Measurements from ENCODE around the gene CREB5.

CREB5 gene

GRCh38 chr7:28408960-28409715, 3.2 kb upstream of the CREB5 start:
- peak; percentile 95 for DNase-seq (ENCODE audit: low spot score)
- in situ Hi-C loops (cut with MboI; ENCODE audit: low sequenced_read_pairs, unreplicated experiment), result no loop called here
- TF ChIP-seq CTCF (IDR thresholded peaks at IDR 0.05; ENCODE audit: borderline replicate concordance, control extremely low read depth, extremely low read depth, insufficient read depth, missing control alignments), result no peak

GRCh38 chr7:28409716-28410627, 2.3 kb upstream of the CREB5 start:
- TF ChIP-seq CTCF (IDR thresholded peaks at IDR 0.05; ENCODE audit: borderline replicate concordance, control extremely low read depth, extremely low read depth, insufficient read depth, missing control alignments), result no peak
- DNase-seq (ENCODE audit: low spot score), result no peak
- in situ Hi-C loops (cut with MboI; ENCODE audit: low sequenced_read_pairs, unreplicated experiment), result no loop called here

- no peak for TF ChIP-seq CTCF (IDR thresholded peaks at IDR 0.05; ENCODE audit: borderline replicate concordance, control extremely low read depth, extremely low read depth, insufficient read depth, missing control alignments)
- in situ Hi-C loops (cut with MboI; ENCODE audit: low sequenced_read_pairs, unreplicated experiment), result no loop called here
- DNase-seq (ENCODE audit: low spot score), result peak; percentile 44
These were observed 1.4 kb upstream of the CREB5 start for GRCh38 chr7:28410628-28411531.

- TF ChIP-seq CTCF (IDR thresholded peaks at IDR 0.05; ENCODE audit: borderline replicate concordance, control extremely low read depth, extremely low read depth, insufficient read depth, missing control alignments), result no peak
- in situ Hi-C loops (cut with MboI; ENCODE audit: low sequenced_read_pairs, unreplicated experiment), result no loop called here
- no peak for DNase-seq (ENCODE audit: low spot score)
These were observed 693 bp downstream of the CREB5 start for GRCh38 chr7:28413011-28413410.

GRCh38 chr7:28414453-28414852, 2.1 kb downstream of the CREB5 start:
- no peak for TF ChIP-seq CTCF (IDR thresholded peaks at IDR 0.05; ENCODE audit: borderline replicate concordance, control extremely low read depth, extremely low read depth, insufficient read depth, missing control alignments)
- in situ Hi-C loops (cut with MboI; ENCODE audit: low sequenced_read_pairs, unreplicated experiment), result no loop called here
- DNase-seq (ENCODE audit: low spot score), result no peak
